Activated naive CD4-positive, alpha-beta T cell treated with anti-CD3 and anti-CD28 coated beads, Interleukin-2, amount 50 U/mL, for 72 hours (primary cell): Measurements from ENCODE around the gene TIGD2. TPM values are rescaled to one million over a fixed set of nuclear protein-coding genes. Genes with fewer than 3 reads are reported as not detected.

Source experiments
- ATAC-seq, 2 donors: fragments of 150-1000 bp; cut with Tn5 transposase; 2 replicates each; pipeline ENCODE4 v1.10.0; 2021; ENCODE audit warnings: mild to moderate bottlenecking in 2 of 2, moderate library complexity in 2 of 2
- DNase-seq, 2 donors: peaks; one replicate each; pipeline ENCODE4 v3.0.0; 2021 to 2022; ENCODE audit warnings: low spot score in 2 of 2
- H3K27ac Mint-ChIP-seq, 2 donors: one replicate each; pipeline ENCODE4 v1.8.0; 2022; ENCODE audit warnings: mild to moderate bottlenecking in 2 of 2, mixed read lengths in 2 of 2
- H3K36me3 Mint-ChIP-seq, 2 donors: one replicate each; pipeline ENCODE4 v1.8.0; 2022; ENCODE audit warnings: mixed read lengths in 2 of 2
- H3K9me3 Mint-ChIP-seq, 2 donors: one replicate each; pipeline ENCODE4 v1.8.0; 2022; ENCODE audit warnings: mixed read lengths in 2 of 2
- total RNA-seq, 2 donors: library from RNA; stranded (reverse); gene quantifications; one replicate each; pipeline ENCODE4 v1.2.3, GENCODE V29; 2022

TIGD2 gene
- total RNA-seq = 1 to 10 TPM in 1 of 2 donors, under 1 TPM in 1; 0.61 to 1.8 TPM

- DNase-seq = peak; percentile 83 to 84
These were observed at the start of gene TIGD2 for GRCh38 chr4:89110986-89111832. Gene TIGD2, plus strand, starts transcription at chr4:89111533. Its CDS starts 1,442 bp downstream, at chr4:89112975.

GRCh38 chr4:89064848-89065247 is 46.5 kb upstream of the TIGD2 start:
- ATAC-seq (no peak), DNase-seq (no peak)
- Mint-ChIP-seq H3K36me3 (peaks cover 28 to 43% of the 10 kb centered on the region in 2 donors), H3K9me3 (peaks cover 18 to 21% of the 10 kb centered on the region in 2 donors), H3K27ac (no peak overlapping the region)

More at GRCh38 chr4:89110986-89111832, at the start of gene TIGD2:
- H3K9me3 Mint-ChIP-seq = peaks cover 19 to 22% of the 10 kb centered on the region in 2 donors
- peaks cover 40 to 52% of the 10 kb centered on the region in 2 donors for H3K36me3 Mint-ChIP-seq
- H3K27ac Mint-ChIP-seq = peak within 1 kb of the TSS; percentile 53 to 58
- peak; percentile 92 to 94 for ATAC-seq

- H3K27ac Mint-ChIP-seq = no peak overlapping the region
- ATAC-seq (no peak), DNase-seq (no peak)
- peaks cover 7 to 21% of the 10 kb centered on the region in 2 donors for H3K36me3 Mint-ChIP-seq
- H3K9me3 Mint-ChIP-seq = peaks cover 1 to 5% of the 10 kb centered on the region in 2 donors
These were observed 43.9 kb upstream of the TIGD2 start for GRCh38 chr4:89067417-89067816.

- Mint-ChIP-seq H3K9me3 (no peaks in the 10 kb centered on the region), H3K27ac (no peak overlapping the region), H3K36me3 (peaks cover 0 to 15% of the 10 kb centered on the region in 2 donors)
- DNase-seq (no peak), ATAC-seq (peak in 1 of 2 donors; percentile 97)
These were observed 41.9 kb upstream of the TIGD2 start for GRCh38 chr4:89069481-89069880.

GRCh38 chr4:89070041-89070440 is 41.3 kb upstream of the TIGD2 start:
- ATAC-seq = no peak

GRCh38 chr4:89071311-89071710 is 40.0 kb upstream of the TIGD2 start:
- no peaks in the 10 kb centered on the region for H3K9me3 Mint-ChIP-seq
- no peak overlapping the region for H3K27ac Mint-ChIP-seq
- no peak for DNase-seq
- ATAC-seq = no peak
- H3K36me3 Mint-ChIP-seq = peaks cover 0 to 6% of the 10 kb centered on the region in 2 donors

More at GRCh38 chr4:89070041-89070440, 41.3 kb upstream of the TIGD2 start:
- H3K9me3 Mint-ChIP-seq = no peaks in the 10 kb centered on the region
- no peak overlapping the region for H3K27ac Mint-ChIP-seq
- peaks cover 0 to 11% of the 10 kb centered on the region in 2 donors for H3K36me3 Mint-ChIP-seq
- DNase-seq = no peak

- ATAC-seq = no peak
- H3K9me3 Mint-ChIP-seq = peaks cover 9 to 14% of the 10 kb centered on the region in 2 donors
- DNase-seq = no peak
- H3K27ac Mint-ChIP-seq = no peak overlapping the region
- peaks cover 15 to 16% of the 10 kb centered on the region in 2 donors for H3K36me3 Mint-ChIP-seq
These were observed 38.4 kb upstream of the TIGD2 start for GRCh38 chr4:89072921-89073320.

GRCh38 chr4:89077761-89078160 is 33.6 kb upstream of the TIGD2 start:
- Mint-ChIP-seq H3K27ac (no peak overlapping the region), H3K9me3 (peaks cover 14 to 24% of the 10 kb centered on the region in 2 donors), H3K36me3 (peaks cover 15 to 31% of the 10 kb centered on the region in 2 donors)
- ATAC-seq = no peak
- no peak for DNase-seq

- H3K36me3 Mint-ChIP-seq = peaks cover 15 to 31% of the 10 kb centered on the region in 2 donors
- DNase-seq (no peak), ATAC-seq (no peak)
- no peak overlapping the region for H3K27ac Mint-ChIP-seq
- peaks cover 14 to 24% of the 10 kb centered on the region in 2 donors for H3K9me3 Mint-ChIP-seq
These were observed 33.0 kb upstream of the TIGD2 start for GRCh38 chr4:89078300-89078699.

- H3K27ac Mint-ChIP-seq = no peak overlapping the region
- H3K9me3 Mint-ChIP-seq = peaks cover 0 to 5% of the 10 kb centered on the region in 2 donors
- H3K36me3 Mint-ChIP-seq = peaks cover 0 to 6% of the 10 kb centered on the region in 2 donors
- DNase-seq = no peak
- ATAC-seq = peak in 1 of 2 donors; percentile 37
These were observed 12.3 kb upstream of the TIGD2 start for GRCh38 chr4:89099034-89099433.

- Mint-ChIP-seq H3K27ac (peak overlapping the region in 1 of 2 donors; percentile 16), H3K9me3 (peaks cover 0 to 5% of the 10 kb centered on the region in 2 donors), H3K36me3 (peaks cover 0 to 8% of the 10 kb centered on the region in 2 donors)
- ATAC-seq = no peak
- no peak for DNase-seq
These were observed 11.9 kb upstream of the TIGD2 start for GRCh38 chr4:89099471-89099870.

- DNase-seq (no peak), ATAC-seq (peak; percentile 9 to 25)
- peak overlapping the region; percentile 31 to 34 for H3K27ac Mint-ChIP-seq
- peaks cover 0 to 11% of the 10 kb centered on the region in 2 donors for H3K36me3 Mint-ChIP-seq
- peaks cover 0 to 5% of the 10 kb centered on the region in 2 donors for H3K9me3 Mint-ChIP-seq
These were observed 10.5 kb upstream of the TIGD2 start for GRCh38 chr4:89100853-89101252.

- Mint-ChIP-seq H3K9me3 (peaks cover 0 to 5% of the 10 kb centered on the region in 2 donors), H3K27ac (peak overlapping the region in 1 of 2 donors; percentile 34), H3K36me3 (peaks cover 0 to 11% of the 10 kb centered on the region in 2 donors)
- ATAC-seq (peak; percentile 92 to 97), DNase-seq (no peak)
These were observed 9.8 kb upstream of the TIGD2 start for GRCh38 chr4:89101256-89102161.

- Mint-ChIP-seq H3K9me3 (peaks cover 0 to 8% of the 10 kb centered on the region in 2 donors), H3K36me3 (peaks cover 4 to 26% of the 10 kb centered on the region in 2 donors), H3K27ac (no peak overlapping the region)
- no peak for ATAC-seq
- no peak for DNase-seq
These were observed 5.6 kb upstream of the TIGD2 start for GRCh38 chr4:89105726-89106125.

- Mint-ChIP-seq H3K27ac (no peak overlapping the region), H3K9me3 (peaks cover 10 to 18% of the 10 kb centered on the region in 2 donors), H3K36me3 (peaks cover 19 to 37% of the 10 kb centered on the region in 2 donors)
- ATAC-seq = no peak
- DNase-seq = no peak
These were observed 3.2 kb upstream of the TIGD2 start for GRCh38 chr4:89108091-89108490.

- no peak for ATAC-seq
- H3K36me3 Mint-ChIP-seq = peaks cover 33 to 44% of the 10 kb centered on the region in 2 donors
These were observed 1.3 kb upstream of the TIGD2 start for GRCh38 chr4:89109841-89110540.

More at GRCh38 chr4:89109841-89110540, 1.3 kb upstream of the TIGD2 start:
- Mint-ChIP-seq H3K27ac (peak overlapping the region in 1 of 2 donors; percentile 58), H3K9me3 (peaks cover 17 to 19% of the 10 kb centered on the region in 2 donors)
- no peak for DNase-seq
